ENCODE results near the gene DENND4A.

The DENND4A gene

GRCh38 chr15:65792138-65792987, at the start of gene DENND4A:
DENND4A (minus strand) TSS chr15:65792293; CDS start chr15:65756450, 35,843 bp downstream.
- no peak for FAIRE-seq

- no peak for FAIRE-seq
Observed at GRCh38 chr15:65841121-65841930, 49.2 kb upstream of the DENND4A start.

- FAIRE-seq, result no peak
Observed at GRCh38 chr15:65839985-65840384, 47.9 kb upstream of the DENND4A start.

- no peak for FAIRE-seq
Observed at GRCh38 chr15:65839354-65839901, 47.3 kb upstream of the DENND4A start.

GRCh38 chr15:65837301-65838294, 45.5 kb upstream of the DENND4A start:
- no peak for FAIRE-seq

- FAIRE-seq, result no peak
Observed at GRCh38 chr15:65836665-65837064, 44.6 kb upstream of the DENND4A start.

GRCh38 chr15:65835447-65835846, 43.4 kb upstream of the DENND4A start:
- FAIRE-seq, result no peak

- no peak for FAIRE-seq
Observed at GRCh38 chr15:65834603-65835282, 42.6 kb upstream of the DENND4A start.

GRCh38 chr15:65833501-65834205, 41.6 kb upstream of the DENND4A start:
- FAIRE-seq, result no peak

- FAIRE-seq, result no peak
Observed at GRCh38 chr15:65832549-65833364, 40.7 kb upstream of the DENND4A start.

GRCh38 chr15:65829130-65829764, 37.2 kb upstream of the DENND4A start:
- no peak for FAIRE-seq

- FAIRE-seq, result no peak
Observed at GRCh38 chr15:65828585-65828984, 36.5 kb upstream of the DENND4A start.

GRCh38 chr15:65827065-65827464, 35.0 kb upstream of the DENND4A start:
- FAIRE-seq, result no peak

- FAIRE-seq, result no peak
Observed at GRCh38 chr15:65824941-65825544, 33.0 kb upstream of the DENND4A start.

GRCh38 chr15:65824031-65824743, 32.1 kb upstream of the DENND4A start:
- FAIRE-seq, result peak; percentile 3

- FAIRE-seq, result no peak
Observed at GRCh38 chr15:65822316-65822715, 30.2 kb upstream of the DENND4A start.

GRCh38 chr15:65821070-65821469, 29.0 kb upstream of the DENND4A start:
- no peak for FAIRE-seq

- no peak for FAIRE-seq
Observed at GRCh38 chr15:65819563-65819960, 27.5 kb upstream of the DENND4A start.
